AG04449 (cell line): ENCODE results near the gene RIPK3.

Experiments used
- CTCF ChIA-PET: fragments of 350-600 bp; formaldehyde crosslinking; extraction: SDS; loops from one replicate; lab custom pipeline; 2021; ENCODE audit warnings: antibody characterized with exemption; lab: Yijun Ruan, JAX
- POLR2A ChIA-PET: fragments of 400-600, 350-600 bp; formaldehyde crosslinking; extraction: SDS; loops from one replicate; lab custom pipeline; 2020; ENCODE audit warnings: antibody characterized with exemption, inconsistent platforms; lab: Yijun Ruan, JAX
- DNase-seq: peaks from one replicate; pipeline ENCODE4 v3.0.0-alpha.2; 2010; ENCODE audit warnings: low read depth, low spot score
- H3K4me3 ChIP-seq: 2 replicates; pipeline ENCODE4 v1.5.1; 2011; ENCODE audit warnings: low read depth, mild to moderate bottlenecking, control low read depth, low read length
- TF ChIP-seq, protein P1 (sequence below): IDR thresholded peaks from one replicate; pipeline ENCODE4 v1.5.1; 2011; ENCODE audit warnings: mild to moderate bottlenecking, moderate library complexity, low read length, control low read depth, inconsistent platforms; ENCODE audit not compliant: insufficient read depth; ENCODE audit errors: missing control alignments

Gene RIPK3

DNA sequence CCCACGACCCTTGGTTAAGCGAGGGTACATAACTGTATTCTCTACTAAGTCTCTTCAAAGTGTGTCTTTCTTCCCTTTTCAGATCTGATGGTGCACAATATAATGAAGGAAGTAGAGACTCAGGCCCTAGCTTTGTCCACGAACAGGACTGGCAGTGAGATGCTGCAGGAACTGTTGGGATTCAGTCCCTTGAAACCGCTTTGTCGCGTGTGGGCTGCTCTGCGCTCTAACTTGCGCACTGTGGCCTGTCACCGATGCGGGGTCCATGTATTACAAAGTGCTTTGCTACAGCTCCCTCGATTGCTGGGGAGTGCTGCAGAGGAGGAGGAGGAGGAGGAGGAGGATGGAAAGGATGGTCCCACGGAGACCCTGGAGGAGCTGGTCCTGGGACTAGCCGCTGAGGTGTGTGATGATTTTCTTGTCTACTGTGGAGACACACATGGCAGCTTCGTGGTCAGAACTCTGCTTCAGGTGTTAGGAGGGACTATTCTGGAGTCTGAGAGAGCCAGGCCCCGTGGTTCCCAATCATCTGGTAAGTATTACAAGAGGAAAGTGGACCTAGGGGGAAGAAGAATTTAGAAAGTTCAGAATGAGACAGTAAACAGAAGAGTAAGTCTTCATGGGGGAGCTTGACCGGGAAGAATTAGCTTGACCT, 39.3 kb downstream of the RIPK3 start:
- TF ChIP-seq, protein P1, sequence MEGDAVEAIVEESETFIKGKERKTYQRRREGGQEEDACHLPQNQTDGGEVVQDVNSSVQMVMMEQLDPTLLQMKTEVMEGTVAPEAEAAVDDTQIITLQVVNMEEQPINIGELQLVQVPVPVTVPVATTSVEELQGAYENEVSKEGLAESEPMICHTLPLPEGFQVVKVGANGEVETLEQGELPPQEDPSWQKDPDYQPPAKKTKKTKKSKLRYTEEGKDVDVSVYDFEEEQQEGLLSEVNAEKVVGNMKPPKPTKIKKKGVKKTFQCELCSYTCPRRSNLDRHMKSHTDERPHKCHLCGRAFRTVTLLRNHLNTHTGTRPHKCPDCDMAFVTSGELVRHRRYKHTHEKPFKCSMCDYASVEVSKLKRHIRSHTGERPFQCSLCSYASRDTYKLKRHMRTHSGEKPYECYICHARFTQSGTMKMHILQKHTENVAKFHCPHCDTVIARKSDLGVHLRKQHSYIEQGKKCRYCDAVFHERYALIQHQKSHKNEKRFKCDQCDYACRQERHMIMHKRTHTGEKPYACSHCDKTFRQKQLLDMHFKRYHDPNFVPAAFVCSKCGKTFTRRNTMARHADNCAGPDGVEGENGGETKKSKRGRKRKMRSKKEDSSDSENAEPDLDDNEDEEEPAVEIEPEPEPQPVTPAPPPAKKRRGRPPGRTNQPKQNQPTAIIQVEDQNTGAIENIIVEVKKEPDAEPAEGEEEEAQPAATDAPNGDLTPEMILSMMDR: no peak
- CTCF ChIA-PET: interaction anchor here (0.6 to 21.1 kb wide), 15 partner anchors 22 to 243 kb away, joined by 3 to 688 read pairs (median 33); partner anchors contain the start of genes ADCY4, CBLN3, CHMP4A and CIDEB
- no peak for DNase-seq
- POLR2A ChIA-PET: interaction anchor here (0.7 to 4.1 kb wide), 7 partner anchors 8 to 136 kb away, joined by 3 to 26 read pairs (median 3); partner anchors contain the start of genes CIDEB, RABGGTA and TINF2
- H3K4me3 ChIP-seq: peak overlapping the region; percentile 99

DNA sequence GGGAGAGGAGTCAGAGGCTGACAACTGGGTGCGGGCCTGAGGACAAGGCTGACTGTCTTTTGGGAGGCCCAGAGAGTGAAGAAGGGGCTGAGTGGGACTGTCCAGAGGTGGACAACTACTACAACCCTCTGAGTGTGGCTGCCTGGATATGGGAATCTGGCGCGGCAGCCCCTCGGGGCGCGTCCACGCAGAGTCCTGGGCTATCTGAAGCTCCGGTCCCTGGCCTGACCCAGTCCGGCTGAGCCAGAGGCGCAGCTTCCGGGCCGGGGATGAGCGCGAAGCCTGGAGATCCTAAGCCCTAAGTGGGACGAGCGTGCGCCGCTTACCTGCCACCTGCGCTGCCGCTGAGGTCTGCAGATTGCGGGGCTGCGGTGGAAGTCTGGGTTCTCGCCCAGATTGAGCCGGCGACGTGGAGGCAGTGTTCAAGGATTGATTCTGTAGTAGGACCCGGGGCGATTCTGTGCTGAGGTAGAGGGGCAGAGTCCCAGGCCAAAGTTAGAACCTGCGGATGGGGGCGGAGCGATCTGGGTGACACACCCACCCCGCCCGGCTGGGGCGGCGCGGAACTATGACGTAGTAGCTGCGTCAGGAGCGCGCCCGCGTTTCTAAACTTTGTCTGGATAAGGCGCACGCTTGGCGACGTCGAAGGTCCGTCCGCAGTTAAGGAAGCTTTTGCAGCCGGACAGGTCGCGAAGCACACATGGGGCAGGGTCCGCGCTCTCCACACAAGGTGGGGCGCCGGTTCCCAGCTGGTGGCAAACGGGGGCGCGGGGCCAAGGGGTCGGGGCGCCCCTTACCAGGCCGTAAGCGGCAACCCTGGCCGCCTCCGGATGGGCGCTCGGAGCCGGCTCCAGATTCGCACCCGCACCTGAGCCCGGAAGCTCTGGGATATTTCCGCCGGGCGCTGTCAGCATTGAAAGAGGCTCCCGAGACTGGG, 40.3 kb downstream of the RIPK3 start, which contains the start of the genes DHRS1 and NOP9:
TSS of gene DHRS1 (minus strand) at position 526 of the 937 bp plus-strand sequence. CDS start 674 bp downstream, outside the sequence.
TSS of gene NOP9 (plus strand) at position 596 of the 937 bp plus-strand sequence. CDS start at position 701, 105 bp downstream.
- ChIA-PET CTCF (interaction anchor here (1.0 to 21.1 kb wide), 17 partner anchors 10 to 242 kb away, joined by 3 to 688 read pairs (median 33); partner anchors contain the start of genes ADCY4, CBLN3, CHMP4A and CIDEB), POLR2A (interaction anchor here (0.7 to 4.1 kb wide), 8 partner anchors 9 to 158 kb away, joined by 3 to 26 read pairs (median 4); partner anchors contain the start of genes CIDEB, EMC9, IPO4 and RABGGTA)
- TF ChIP-seq, protein P1: no peak
- peak; percentile 24 for DNase-seq
- peak within 1 kb of the TSS; percentile 99 for H3K4me3 ChIP-seq

DNA sequence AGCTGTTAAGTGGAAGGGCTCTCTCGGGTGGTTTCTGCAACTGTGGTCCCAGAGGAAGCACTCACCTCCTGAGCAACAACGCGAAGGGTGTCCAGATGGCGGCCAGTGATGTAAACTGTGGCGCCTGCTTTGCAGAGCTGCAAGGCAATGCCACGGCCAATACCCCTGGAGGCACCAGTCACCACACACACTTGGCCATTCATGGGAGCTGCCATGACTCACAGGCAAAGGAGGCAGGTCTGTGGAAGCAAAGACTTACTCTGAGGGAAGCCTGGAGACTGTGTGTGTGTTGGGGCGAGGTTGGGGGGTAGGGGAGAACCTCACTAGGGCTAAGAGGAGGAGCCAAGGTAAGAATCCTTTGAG, 40.9 kb downstream of the RIPK3 start:
- POLR2A ChIA-PET: interaction anchor here (0.8 to 4.1 kb wide), 5 partner anchors 28 to 158 kb away, joined by 3 to 26 read pairs (median 4); partner anchors contain the start of genes EMC9, IPO4, RABGGTA and TINF2
- TF ChIP-seq, protein P1: no peak
- peak; percentile 31 for DNase-seq
- CTCF ChIA-PET: interaction anchor here (1.4 to 21.1 kb wide), 14 partner anchors 9 to 242 kb away, joined by 5 to 688 read pairs (median 42); partner anchors contain the start of genes ADCY4, CBLN3, CHMP4A and CIDEB
- peak overlapping the region; percentile 99 for H3K4me3 ChIP-seq

DNA sequence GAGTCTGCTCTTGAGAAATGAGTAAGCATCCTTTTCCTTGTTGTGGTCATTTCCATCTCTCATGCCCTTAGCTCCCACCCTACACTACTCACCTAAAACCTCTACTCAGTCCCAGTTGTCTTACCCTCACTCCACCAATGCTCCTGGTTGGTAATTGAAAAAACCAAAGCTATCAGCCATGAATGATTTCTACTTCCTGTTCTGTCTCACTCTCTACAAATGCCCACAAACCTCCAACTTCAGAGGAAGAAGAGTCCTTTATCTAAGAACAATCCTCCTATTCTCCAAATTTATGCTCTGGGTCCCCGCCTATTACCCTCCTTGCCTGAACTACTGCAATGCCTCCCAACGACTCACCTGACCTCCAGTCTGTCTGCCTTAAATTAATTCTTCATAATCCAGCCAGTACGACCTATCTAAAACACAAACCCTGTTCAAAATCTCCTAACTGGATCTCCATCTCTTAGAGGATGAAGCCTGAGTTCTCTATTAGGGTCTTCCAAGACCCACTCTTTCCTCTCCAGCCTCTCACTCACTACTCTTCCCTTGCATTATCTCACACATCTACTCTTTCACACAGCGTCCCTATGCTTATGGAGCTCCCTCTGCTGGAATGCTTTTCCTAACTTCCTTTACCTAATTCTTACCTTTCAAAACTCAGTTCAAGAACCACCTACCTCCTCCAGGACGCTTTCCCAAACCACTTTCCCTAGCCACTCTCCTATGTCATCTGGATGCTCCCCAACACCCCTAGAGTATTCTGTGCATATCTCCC, 42.4 kb downstream of the RIPK3 start:
- CTCF ChIA-PET: interaction anchor here (0.6 to 21.1 kb wide), 51 partner anchors 9 to 246 kb away, joined by 3 to 688 read pairs (median 5); partner anchors contain the start of genes ADCY4, CARMIL3, CBLN3 and CHMP4A
- TF ChIP-seq, protein P1: peak; percentile 45
- no peak overlapping the region for H3K4me3 ChIP-seq
- POLR2A ChIA-PET: interaction anchor here (0.6 to 4.1 kb wide), 4 partner anchors 55 to 320 kb away, joined by 3 to 26 read pairs (median 4); partner anchors contain the start of genes CHMP4A, TINF2 and TM9SF1
- no peak for DNase-seq
